Tibial nerve (tissue), 4 donors: ENCODE results near the gene SERPINC1.

Experiments
- CTCF ChIP-seq, 5 experiments: fragments of 200-600 bp in 3 of 5; fragments of 450-650 bp in 2 of 5; sonication (generic) in 3 of 5; IDR thresholded peaks; one replicate each; pipeline ENCODE4 v1.5.1; 2016 to 2019; ENCODE audit warnings: antibody characterized with exemption in 5 of 5, mild to moderate bottlenecking in 3 of 5, moderate library complexity in 2 of 5
- EP300 ChIP-seq, 2 donors: sonication (generic); formaldehyde crosslinking; IDR thresholded peaks; one replicate each; pipeline ENCODE4 v1.6.1; 2017; ENCODE audit warnings: antibody characterized with exemption in 2 of 2, mild to moderate bottlenecking in 1 of 2
- POLR2A ChIP-seq, 2 donors: fragments of 450-650 bp; IDR thresholded peaks; one replicate each; pipeline ENCODE4 v1.6.1; 2017; ENCODE audit warnings: antibody characterized with exemption in 2 of 2, mild to moderate bottlenecking in 2 of 2, moderate library complexity in 2 of 2

DNA sequence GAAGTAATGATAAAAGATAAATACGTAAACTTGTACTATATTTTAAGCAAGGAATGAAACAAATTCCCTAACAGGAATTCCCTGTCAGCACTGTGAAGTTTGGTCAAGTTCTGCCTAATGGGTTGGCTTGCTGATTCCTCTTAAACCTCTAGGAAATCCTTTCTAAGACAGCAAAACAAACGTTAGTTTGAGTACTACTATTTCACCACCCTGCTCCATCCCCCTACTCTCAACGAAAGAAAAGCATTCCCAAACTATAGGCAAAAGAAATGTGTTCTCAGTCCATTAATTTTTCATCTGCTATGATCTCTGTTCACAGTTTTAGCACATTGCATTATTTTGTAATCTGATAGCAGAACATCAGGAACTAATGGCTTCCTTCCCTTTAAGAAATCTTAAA lies 16.1 kb downstream of the SERPINC1 start:
- TF ChIP-seq CTCF (IDR thresholded peaks at IDR 0.05): no peak
- TF ChIP-seq POLR2A (IDR thresholded peaks at IDR 0.05): no peak
- TF ChIP-seq EP300 (IDR thresholded peaks at IDR 0.05): no peak
